T-helper 1 cell treated with Interleukin-12 subunit alpha and Interleukin-12 subunit beta and Interleukin-4 antibody, amounts not matched to agents 30 ng/mL and 1 ng/mL, for 36 hours (primary cell): ENCODE measurements around the gene U2AF1L4. TPM values are rescaled to one million over a fixed set of nuclear protein-coding genes. Genes with fewer than 3 reads are reported as not detected.

Experiments used
- intact Hi-C: fragments of 100-400 bp; cut with micrococcal nuclease; formaldehyde crosslinking; loops from one replicate; pipeline ENCODE4 v1.15.1; 2024
- total RNA-seq: library from RNA; stranded (reverse); gene quantifications from 2 replicates; pipeline ENCODE4 v1.2.3, GENCODE V29; 2022

U2AF1L4 gene
- total RNA-seq, 1 donor from 2014 or later = 33.7 TPM

- intact Hi-C loops = loop anchor here (1.0 to 10.0 kb wide), 8 partner anchors 27 to 1631 kb away; partner anchors contain the start of genes ARHGAP33, HAUS5, TMEM147 and ZNF527
These were observed 1.4 kb downstream of the U2AF1L4 start for GRCh38 chr19:35743640-35744429.

DNA sequence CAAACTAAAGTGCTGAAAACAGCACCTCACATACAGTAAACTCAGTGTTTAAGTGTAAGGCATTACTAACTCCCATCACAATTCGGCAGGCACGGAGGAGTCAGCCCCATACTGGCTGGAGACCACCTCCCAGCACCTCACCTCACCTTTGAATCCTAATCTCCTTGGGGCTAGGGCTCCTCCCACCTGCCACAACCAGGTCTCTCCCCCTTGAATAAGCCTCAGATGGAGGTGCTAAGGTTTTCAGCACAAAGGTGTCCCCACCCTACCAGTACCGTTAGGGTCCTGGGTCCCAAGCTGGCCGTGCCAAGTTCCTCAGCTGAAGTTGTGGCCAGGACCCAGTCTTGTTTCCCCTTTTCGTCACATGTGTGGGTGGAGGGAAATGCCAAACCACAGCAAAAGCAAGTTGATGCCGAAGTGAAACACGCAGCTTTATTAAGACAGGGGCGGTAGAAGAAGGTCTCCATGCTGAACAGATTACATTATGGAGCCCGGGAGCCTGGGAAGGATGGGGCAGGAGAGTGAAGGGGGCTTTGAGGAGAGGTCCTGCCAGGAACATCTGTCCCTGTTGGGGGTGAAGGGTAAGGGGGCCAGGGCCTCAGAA is 3.0 kb downstream of the U2AF1L4 start, which contains the start of gene IGFLR1:
TSS of gene IGFLR1 (minus strand) at position 332 of the 604 bp plus-strand sequence. CDS start 1,272 bp downstream, outside the sequence.
- intact Hi-C loops = loop anchor here (10.0 kb wide), 2 partner anchors 1033 to 1633 kb away; partner anchors contain the start of genes ZNF527 and ZNF850

GRCh38 chr19:35741203-35741515 is 4.1 kb downstream of the U2AF1L4 start:
- intact Hi-C loops = loop anchor here (10.0 kb wide), 2 partner anchors 1034 to 1634 kb away; partner anchors contain the start of genes ZNF527 and ZNF850

- intact Hi-C loops = loop anchor here (1.0 to 10.0 kb wide), 12 partner anchors 8 to 1634 kb away; partner anchors contain the start of genes ARHGAP33, COX6B1, LIN37 and PROSER3
These were observed 4.6 kb downstream of the U2AF1L4 start for GRCh38 chr19:35740423-35741202.

GRCh38 chr19:35740108-35740422 is 5.2 kb downstream of the U2AF1L4 start:
- intact Hi-C loops = loop anchor here (1.0 to 10.0 kb wide), 12 partner anchors 8 to 1635 kb away; partner anchors contain the start of genes ARHGAP33, COX6B1, LIN37 and PROSER3

GRCh38 chr19:35739275-35740107 is 5.7 kb downstream of the U2AF1L4 start:
- intact Hi-C loops = loop anchor here (1.0 to 10.0 kb wide), 12 partner anchors 9 to 1635 kb away; partner anchors contain the start of genes ARHGAP33, COX6B1, LIN37 and PROSER3

DNA sequence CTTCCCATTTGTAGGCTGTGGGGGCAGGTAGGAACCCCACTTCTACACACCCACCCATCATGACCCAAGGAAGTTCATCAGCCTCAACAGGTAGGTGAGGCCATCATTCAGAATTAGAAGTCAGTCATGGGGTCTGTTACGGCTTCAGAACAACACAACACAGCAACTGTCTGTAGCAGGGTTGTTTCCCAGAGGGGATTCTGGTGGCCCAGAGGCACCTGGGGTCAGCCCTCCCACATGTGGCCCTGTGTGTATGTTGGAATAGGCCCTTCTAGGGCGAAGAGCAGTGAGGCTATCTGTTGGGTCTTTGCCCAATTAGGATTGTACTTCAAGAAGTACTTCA is 6.4 kb downstream of the U2AF1L4 start:
- intact Hi-C loops = no loop called here

- intact Hi-C loops = no loop called here
These were observed 7.0 kb downstream of the U2AF1L4 start for GRCh38 chr19:35738021-35738886.

- intact Hi-C loops = no loop called here
These were observed 8.0 kb downstream of the U2AF1L4 start for GRCh38 chr19:35736913-35737886.

- intact Hi-C loops = no loop called here
These were observed 10.3 kb downstream of the U2AF1L4 start for GRCh38 chr19:35734889-35735288.

- intact Hi-C loops = no loop called here
These were observed 10.9 kb downstream of the U2AF1L4 start for GRCh38 chr19:35734273-35734672.

DNA sequence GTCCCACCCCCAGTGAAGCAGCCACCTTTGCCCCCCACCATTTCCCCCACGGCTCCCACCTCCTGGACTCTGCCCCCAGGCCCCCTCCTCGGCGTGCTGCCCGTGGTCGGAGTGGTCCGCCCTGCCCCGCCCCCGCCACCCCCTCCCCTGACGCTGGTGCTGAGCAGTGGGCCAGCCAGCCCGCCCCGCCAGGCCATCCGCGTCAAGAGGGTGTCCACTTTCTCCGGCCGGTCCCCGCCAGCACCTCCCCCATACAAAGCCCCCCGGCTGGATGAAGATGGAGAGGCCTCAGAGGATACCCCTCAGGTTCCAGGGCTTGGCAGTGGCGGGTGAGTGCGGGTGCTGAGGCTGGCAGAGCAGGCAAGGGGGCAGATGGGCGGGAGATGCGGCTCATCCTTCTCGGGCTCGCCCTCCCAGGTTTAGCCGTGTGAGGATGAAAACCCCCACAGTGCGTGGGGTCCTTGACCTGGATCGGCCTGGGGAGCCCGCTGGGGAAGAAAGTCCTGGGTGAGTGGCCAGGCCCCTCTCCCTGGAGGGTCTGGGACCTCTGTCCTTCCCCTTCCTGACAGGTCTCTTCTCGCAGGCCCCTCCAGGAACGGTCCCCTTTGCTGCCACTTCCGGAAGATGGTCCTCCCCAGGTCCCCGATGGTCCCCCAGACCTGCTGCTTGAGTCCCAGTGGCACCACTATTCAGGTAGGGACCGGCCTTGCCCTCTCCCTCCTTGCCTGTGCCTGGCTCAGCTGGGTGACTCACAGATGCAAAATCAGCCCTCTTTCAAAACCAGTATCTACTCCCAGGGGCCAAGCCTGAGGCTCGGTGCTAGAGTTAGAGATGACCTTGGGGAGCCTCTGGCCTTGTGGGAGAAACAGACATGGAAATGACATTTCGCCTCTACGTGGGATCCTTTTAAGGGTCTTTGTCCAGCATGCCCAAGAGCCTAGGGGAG is 11.8 kb downstream of the U2AF1L4 start:
- intact Hi-C loops = no loop called here

- intact Hi-C loops = no loop called here
These were observed 12.6 kb downstream of the U2AF1L4 start for GRCh38 chr19:35732540-35733179.

GRCh38 chr19:35731779-35732405 is 13.3 kb downstream of the U2AF1L4 start:
- intact Hi-C loops = no loop called here

DNA sequence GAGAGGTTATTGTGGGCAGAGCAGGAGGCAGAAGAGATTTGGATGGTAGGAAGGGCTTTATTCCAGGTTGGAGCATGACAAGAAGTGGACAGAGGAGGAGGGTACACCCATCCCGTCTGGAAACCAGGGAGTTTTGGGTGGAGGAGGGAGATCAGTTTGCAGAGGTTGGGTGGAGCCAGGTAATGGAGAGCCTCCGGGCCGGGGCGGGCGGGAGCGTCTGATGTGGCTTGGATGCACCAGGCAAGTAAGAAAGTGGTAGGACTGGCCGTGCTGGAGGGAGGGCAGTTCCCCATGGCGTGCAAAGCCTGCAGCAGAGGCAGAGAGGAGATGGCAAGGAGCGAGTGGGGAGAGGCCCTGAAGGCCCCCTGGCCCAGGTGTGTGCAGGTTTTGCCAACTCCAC is 13.9 kb downstream of the U2AF1L4 start:
- intact Hi-C loops = no loop called here

- intact Hi-C loops = no loop called here
These were observed 14.9 kb downstream of the U2AF1L4 start for GRCh38 chr19:35730326-35730725.

DNA sequence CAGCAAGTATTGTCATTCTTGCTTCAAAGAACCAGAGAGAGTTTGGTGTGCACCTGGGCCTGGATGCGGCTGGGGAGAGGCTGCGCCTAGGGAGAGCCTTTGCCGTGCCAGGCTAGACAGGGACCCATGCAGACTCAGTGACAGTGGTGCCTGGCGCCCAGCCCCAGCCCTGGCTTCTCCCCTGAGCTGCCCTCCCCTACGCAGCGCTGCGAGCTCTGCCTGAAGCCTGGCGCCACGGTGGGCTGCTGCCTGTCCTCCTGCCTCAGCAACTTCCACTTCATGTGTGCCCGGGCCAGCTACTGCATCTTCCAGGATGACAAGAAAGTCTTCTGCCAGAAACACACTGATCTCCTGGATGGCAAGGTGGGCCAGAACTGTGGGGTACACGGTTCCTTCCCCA is 15.5 kb downstream of the U2AF1L4 start:
- intact Hi-C loops = no loop called here
